Measurements from ENCODE around the gene SDCBP2. TPM values are rescaled to one million over a fixed set of nuclear protein-coding genes. Genes with fewer than 3 reads are reported as not detected.

SDCBP2 gene
- total RNA-seq, 1 donor from 2014 or later: 10.8 TPM

DNA sequence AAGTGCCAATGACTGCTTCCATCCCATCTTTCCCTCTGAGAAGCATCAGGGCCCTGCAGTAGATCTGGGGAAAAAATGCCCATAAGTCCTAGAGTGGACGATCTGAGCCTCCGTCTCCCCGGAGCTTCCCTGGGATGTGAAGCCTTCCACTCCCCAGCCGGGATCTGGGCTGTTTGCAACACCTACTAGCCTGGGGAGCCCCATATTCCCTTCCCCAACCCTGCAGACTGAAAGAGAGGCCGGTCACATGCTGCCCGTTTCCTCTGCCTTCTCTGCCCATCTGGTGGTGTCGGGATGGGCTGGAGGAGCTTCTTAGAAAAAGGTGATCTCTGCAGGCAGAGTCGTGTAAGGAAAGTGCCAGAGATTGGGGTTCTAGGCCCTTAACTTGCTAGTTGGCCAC, 61.8 kb downstream of the SDCBP2 start:
- Histone ChIP-seq H3K27ac (no peak overlapping the region), H3K27me3 (ENCODE audit: low read depth) (no peaks in the 10 kb centered on the region), H3K36me3 (no peaks in the 10 kb centered on the region), H3K9me3 (no peaks in the 10 kb centered on the region), H3K4me3 (no peak overlapping the region), H3K4me1 (peaks cover 21% of the 10 kb centered on the region)
- ATAC-seq: no peak
- no peak for DNase-seq
- intact Hi-C loops (cut with DNase I): no loop called here
- TF ChIP-seq, protein P1, sequence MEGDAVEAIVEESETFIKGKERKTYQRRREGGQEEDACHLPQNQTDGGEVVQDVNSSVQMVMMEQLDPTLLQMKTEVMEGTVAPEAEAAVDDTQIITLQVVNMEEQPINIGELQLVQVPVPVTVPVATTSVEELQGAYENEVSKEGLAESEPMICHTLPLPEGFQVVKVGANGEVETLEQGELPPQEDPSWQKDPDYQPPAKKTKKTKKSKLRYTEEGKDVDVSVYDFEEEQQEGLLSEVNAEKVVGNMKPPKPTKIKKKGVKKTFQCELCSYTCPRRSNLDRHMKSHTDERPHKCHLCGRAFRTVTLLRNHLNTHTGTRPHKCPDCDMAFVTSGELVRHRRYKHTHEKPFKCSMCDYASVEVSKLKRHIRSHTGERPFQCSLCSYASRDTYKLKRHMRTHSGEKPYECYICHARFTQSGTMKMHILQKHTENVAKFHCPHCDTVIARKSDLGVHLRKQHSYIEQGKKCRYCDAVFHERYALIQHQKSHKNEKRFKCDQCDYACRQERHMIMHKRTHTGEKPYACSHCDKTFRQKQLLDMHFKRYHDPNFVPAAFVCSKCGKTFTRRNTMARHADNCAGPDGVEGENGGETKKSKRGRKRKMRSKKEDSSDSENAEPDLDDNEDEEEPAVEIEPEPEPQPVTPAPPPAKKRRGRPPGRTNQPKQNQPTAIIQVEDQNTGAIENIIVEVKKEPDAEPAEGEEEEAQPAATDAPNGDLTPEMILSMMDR (IDR thresholded peaks at IDR 0.05): no peak

DNA sequence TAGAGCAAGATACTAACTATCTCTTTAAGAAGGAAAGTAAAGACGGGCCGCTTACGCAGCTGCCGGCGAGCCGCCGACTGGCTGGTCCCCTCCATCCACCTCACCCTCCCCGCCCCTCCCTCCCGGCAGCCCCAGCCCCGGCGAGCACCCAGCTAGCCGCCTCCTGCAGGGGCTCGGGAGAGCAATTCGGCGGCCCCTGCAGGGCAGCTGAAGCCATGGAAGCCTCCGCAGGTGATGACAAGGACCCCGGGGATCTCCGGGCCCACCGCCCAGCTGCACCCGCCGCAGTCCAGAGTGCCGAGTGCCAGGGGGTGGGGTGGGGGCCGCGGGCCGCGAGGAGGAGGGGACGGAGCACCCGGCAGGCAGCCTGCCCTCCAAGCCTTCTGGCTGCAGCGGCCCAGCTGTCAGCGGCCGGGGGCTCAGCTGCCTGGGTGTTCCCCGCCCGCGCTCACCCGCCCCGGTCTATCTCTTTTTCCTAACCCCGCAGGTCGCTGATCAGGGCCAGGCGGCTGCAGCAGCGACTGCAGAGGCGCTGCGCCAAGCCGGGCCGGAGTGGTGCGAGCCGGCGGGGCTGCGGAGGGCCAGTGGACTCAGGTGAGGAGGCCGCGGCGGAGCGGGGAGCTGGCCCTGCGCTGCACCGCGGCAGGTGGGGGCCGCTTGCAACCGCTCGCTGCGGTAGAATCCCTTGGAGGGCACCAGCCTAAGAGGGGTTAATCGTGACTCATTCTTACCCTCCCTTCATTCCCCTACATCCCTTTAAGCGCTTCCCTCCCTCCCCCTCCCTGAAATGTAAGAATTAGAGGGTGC, 62.6 kb downstream of the SDCBP2 start, which contains the start of gene SNPH:
Gene SNPH, plus strand, starts transcription at position 128 of the 807 bp plus-strand sequence. CDS start 29,946 bp downstream, outside the sequence.
- peaks cover 21% of the 10 kb centered on the region for H3K4me1 ChIP-seq
- H3K27ac ChIP-seq: peak within 1 kb of the TSS; percentile 39
- DNase-seq: peak; percentile 73
- peak within 1 kb of the TSS; percentile 83 for H3K4me3 ChIP-seq
- TF ChIP-seq, protein P1 (IDR thresholded peaks at IDR 0.05): no peak
- ATAC-seq: peak; percentile 89 to 90
- intact Hi-C loops (cut with DNase I): no loop called here
- H3K36me3 ChIP-seq: no peaks in the 10 kb centered on the region
- H3K27me3 ChIP-seq (ENCODE audit: low read depth): no peaks in the 10 kb centered on the region
- no peaks in the 10 kb centered on the region for H3K9me3 ChIP-seq

DNA sequence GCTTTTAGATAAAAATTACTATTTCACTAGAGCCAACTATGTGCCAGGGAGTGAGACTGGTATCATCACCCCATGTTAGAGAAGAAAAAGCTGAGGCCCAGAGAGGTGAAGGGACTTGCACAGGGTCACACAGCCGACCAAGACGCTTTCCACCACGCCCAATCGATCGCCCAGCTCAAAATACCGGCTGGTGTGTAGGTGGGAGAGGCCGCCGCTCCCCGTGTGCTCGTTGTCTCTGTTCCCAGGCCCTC, 63.1 kb downstream of the SDCBP2 start:
- TF ChIP-seq, protein P1 (IDR thresholded peaks at IDR 0.05): no peak
- H3K9me3 ChIP-seq: no peaks in the 10 kb centered on the region
- peak overlapping the region; percentile 83 for H3K4me3 ChIP-seq
- DNase-seq: no peak
- no peaks in the 10 kb centered on the region for H3K36me3 ChIP-seq
- no peak for ATAC-seq
- H3K27me3 ChIP-seq (ENCODE audit: low read depth): no peaks in the 10 kb centered on the region
- peaks cover 21% of the 10 kb centered on the region for H3K4me1 ChIP-seq
- H3K27ac ChIP-seq: peak overlapping the region; percentile 39
- intact Hi-C loops (cut with DNase I): no loop called here

DNA sequence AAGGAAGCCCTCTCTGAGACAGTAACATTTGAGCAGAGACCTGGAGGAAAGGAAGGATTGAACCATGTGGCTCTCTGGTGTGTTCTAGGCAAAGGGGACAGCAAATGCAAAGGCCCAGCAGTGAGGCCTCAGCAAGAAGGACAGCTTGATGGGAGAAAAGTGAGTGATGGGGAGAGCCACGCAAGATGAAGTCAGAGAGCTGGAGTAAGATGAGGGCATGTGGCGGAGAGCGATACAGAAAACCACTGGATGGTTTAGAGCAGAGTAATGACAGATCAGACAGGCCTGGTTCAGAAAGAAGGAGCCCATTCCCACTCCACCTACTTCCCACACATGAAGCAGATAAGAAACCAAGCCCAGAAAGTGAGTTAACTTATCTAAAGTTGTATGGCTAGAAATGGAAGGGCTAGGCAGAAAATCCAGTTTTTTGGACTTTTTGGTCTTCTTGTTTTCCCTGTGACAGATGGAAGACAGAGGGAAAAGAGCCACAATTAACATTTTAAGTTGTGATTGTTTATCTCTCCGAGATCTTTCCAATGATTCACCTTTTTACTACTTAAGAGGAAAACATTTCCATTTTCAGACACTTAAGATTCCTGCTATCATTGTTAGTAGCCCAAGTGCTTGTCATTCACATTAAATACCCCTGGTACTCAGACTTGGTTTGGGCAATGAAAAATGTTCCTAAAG, 63.6 kb downstream of the SDCBP2 start:
- H3K27ac ChIP-seq: peak overlapping the region; percentile 39

DNA sequence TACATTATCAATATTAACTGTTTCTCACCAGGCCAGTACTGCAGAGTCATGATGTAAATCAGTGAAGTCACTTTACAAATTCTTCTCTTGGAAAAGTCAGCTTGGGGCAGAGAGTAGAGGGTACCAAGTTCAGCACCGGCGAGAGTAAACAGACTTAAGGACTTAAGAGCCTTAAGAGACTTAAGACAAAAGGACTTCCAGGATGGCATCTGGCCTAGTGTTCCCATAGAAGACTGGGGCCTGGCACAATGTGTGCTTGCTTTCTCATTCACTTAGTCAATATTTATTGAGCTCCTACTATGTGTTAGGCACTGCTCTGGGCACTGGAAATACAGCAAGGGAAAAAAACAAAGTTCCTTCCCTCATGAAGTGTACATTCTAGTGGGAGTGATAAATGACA, 64.2 kb downstream of the SDCBP2 start:
- H3K36me3 ChIP-seq: no peaks in the 10 kb centered on the region
- DNase-seq (no peak), ATAC-seq (no peak)
- H3K4me1 ChIP-seq: peaks cover 21% of the 10 kb centered on the region
- H3K27me3 ChIP-seq (ENCODE audit: low read depth): no peaks in the 10 kb centered on the region
- intact Hi-C loops (cut with DNase I): no loop called here
- no peak overlapping the region for H3K4me3 ChIP-seq
- H3K9me3 ChIP-seq: no peaks in the 10 kb centered on the region
- no peak overlapping the region for H3K27ac ChIP-seq
- TF ChIP-seq, protein P1 (IDR thresholded peaks at IDR 0.05): no peak

More for the DNA sequence above, 63.6 kb downstream of the SDCBP2 start:
- TF ChIP-seq, protein P1 (IDR thresholded peaks at IDR 0.05): no peak
- Histone ChIP-seq H3K4me1 (peaks cover 21% of the 10 kb centered on the region), H3K9me3 (no peaks in the 10 kb centered on the region), H3K36me3 (no peaks in the 10 kb centered on the region), H3K27me3 (ENCODE audit: low read depth) (no peaks in the 10 kb centered on the region), H3K4me3 (peak overlapping the region; percentile 83)
- ATAC-seq (no peak), DNase-seq (no peak)
- intact Hi-C loops (cut with DNase I): no loop called here

Measured in lower lobe of right lung (tissue), 2 donors.